GM19328 (cell line): ENCODE measurements around the gene FAM20C.

Source experiments
- ATAC-seq: cut with Tn5 transposase; IDR thresholded peaks from one replicate; pipeline ENCODE4 v1.9.1; 2021; ENCODE audit warnings: mild to moderate bottlenecking, moderate library complexity; ENCODE audit not compliant: unreplicated experiment

Gene FAM20C

DNA sequence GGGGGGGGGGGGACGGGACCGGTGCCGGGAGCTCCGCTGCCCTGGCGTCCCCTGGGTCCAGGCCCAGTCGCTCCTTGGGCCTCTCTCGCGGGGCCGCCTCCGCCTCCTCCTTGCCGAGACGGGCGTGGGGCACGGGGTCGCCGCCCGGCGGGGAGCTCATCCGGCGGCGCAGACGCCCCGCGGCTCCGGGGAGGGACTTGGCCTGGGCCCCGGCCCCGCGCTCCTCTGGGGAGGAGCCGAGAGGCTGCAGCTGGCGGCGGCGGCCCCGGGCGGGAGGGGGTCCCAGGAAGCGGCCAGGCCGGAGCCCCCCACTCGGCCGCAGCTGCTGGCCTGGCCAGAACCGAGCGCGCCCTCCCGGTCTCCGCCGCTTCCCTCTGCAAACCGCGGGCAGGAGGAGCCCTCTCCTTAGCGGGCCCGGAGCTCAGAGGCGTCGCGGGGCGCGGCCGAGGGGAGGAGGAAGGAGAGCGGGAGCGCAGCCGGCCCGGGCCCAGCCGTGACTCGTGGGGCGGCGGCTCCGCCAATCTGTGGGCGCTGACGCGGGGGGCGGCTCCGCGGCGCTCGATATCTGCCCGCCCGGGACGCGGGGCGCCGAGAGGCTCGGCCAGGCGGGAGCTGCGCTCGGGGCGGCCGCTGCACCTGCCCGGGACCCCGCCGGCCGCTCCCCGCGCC is at the start of gene FAM20C:
TSS of gene FAM20C (plus strand) at position 591 of the 669 bp plus-strand sequence. CDS start 629 bp downstream, outside the sequence.
- ATAC-seq, result no peak

DNA sequence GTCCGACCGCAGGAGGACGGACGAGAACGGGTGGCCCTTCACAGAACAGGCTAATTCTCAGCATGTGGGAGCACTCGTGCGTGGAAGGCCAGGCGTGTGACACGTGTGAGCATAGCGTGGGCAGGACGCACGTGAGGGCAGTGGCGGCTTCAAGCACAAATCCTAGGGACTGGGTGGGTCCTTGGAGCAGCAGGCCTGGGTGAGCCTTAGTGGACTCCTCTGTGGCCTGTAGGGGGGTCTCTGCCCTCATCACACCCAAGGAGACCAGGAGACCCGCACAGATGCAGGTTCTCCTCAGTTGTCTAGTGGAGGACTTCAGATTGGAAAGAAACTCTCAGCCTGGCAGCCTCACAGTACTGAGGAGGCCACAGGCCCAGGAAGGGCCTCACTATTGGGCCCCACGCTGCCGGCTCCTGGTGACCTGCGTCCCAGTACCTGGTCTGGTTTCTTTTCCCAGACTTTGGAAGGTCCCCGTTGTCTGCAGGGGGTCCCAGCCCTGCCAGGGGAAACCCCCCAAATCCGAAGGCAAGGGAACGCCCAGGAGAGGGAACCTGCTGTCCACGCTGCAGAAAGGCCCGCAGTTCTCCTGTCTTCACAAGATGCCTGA is 49.1 kb upstream of the FAM20C start:
- no peak for ATAC-seq

DNA sequence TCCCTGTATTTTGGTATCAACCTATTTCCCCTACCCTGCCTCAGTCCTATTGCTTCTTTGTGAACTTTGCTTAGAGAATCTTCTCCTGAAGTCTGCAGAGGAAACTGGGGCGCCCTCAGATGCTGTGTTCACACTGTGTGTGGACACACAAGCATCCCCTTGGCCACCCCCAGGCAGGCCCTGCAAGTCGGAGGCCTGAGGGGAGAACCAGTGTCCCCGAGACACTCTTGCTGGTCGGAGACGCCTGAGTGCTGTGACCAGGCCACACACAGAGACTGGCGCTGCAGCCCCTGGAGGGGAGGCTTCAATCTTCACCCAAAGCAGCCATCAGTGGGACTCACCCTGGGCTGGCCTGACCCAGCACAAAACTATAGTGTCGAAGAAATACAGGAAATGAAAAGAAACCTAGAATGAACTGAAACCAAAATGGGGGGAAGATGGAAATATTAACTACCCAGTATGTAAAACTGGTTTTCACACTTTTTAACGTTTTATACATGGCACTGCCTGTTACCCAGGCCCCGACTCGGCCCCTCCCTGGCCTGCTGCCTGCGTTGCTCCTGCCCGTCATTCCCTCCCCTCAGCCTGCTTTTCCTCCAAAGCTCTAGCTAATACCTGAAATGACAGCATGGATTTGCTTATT is 48.4 kb upstream of the FAM20C start:
- ATAC-seq, result no peak

DNA sequence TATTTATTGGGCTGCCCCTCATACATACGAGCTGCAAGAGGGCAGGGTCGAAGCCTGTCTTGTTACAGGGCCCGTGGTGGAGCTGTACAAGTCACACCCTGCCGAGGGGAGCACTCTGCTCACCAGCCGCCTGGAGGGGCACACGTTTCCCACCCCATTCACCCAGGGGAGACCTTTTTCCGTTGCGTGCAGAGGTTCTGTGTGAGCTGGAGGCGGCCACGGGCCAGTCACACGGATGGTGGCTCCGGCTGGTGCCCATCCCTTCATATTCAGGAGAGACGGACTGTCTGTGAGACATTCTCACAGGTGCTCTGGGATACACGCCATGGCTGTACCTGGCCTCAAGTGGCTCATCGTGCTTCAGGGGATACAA is 47.9 kb upstream of the FAM20C start:
- no peak for ATAC-seq

DNA sequence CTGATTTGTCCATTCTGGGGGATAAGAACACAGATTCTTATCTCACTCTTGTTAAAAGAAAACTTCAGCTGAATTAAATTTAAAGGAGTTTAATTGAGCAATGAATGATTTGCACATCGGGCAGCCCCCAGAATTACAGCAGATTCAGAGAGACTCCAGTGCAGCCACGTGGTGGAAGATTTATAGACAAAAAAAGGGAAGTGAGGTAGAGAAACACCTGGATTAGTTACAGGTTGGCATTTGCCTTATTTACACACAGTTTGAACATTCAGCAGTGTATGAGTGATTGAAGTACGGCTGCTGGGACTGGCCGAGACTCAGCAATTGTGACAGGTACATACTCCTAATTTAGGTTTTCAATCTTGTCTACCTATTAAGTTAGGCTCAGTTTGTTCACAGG is 46.5 kb upstream of the FAM20C start:
- no peak for ATAC-seq

DNA sequence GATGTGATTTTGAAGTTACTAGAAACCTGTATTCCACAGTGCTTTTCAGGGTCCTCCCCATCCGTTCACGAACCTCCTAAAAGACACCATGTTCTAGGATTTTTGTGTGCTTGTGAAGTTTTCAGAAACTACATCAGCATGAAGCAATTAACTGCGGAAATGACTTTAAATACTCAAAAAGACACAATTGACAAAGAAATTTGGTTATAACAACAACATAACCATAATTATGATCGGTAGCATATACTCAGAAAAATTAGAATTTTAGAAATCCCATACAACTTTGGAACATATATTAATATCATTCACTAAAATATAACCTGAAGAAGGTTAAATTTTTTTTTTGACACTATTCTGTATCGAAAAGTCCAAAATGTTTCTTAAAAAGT is 43.8 kb upstream of the FAM20C start:
- ATAC-seq, result no peak

DNA sequence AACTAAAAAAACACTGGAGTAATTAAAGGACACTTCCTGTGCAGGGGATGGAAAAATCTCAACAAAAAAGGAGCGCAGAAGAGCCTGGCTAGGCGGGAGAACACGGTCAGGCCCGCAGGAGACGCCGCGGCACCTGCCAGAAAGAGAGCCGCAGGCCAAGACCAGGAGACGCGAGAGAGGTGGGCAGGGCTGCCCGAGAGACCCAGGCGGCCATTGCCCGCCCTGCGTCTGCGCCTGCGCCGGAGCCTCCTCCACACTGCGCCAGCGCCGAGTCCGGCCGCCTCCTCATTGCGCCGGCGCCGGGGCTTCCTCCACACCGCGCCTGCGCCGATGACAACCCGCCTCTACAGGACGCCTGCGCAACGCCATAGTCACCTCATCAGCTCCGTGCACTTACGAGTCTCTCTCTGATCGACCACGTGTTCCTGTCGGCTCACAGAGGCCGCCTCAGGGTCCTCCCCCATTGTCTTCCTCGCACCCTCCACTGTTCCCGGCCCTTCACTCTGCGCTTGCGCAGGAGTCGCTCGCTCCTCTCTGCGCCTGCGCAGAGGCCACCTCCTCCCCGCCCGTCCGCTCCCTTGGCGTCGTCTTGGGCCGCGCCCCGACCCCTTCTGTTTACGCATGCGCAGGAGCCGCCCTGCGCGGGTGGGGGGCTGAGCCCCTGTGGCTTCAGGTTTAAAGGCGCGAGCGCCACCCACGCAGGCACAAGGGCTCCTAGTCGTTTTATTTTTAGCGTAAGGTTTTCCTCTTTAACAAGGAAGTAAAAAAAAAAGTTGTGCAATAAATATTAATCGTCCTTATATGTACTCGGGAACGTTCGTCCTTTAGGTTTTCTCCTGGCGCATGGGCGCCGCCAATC is 43.2 kb upstream of the FAM20C start:
- ATAC-seq, result peak; percentile 95

DNA sequence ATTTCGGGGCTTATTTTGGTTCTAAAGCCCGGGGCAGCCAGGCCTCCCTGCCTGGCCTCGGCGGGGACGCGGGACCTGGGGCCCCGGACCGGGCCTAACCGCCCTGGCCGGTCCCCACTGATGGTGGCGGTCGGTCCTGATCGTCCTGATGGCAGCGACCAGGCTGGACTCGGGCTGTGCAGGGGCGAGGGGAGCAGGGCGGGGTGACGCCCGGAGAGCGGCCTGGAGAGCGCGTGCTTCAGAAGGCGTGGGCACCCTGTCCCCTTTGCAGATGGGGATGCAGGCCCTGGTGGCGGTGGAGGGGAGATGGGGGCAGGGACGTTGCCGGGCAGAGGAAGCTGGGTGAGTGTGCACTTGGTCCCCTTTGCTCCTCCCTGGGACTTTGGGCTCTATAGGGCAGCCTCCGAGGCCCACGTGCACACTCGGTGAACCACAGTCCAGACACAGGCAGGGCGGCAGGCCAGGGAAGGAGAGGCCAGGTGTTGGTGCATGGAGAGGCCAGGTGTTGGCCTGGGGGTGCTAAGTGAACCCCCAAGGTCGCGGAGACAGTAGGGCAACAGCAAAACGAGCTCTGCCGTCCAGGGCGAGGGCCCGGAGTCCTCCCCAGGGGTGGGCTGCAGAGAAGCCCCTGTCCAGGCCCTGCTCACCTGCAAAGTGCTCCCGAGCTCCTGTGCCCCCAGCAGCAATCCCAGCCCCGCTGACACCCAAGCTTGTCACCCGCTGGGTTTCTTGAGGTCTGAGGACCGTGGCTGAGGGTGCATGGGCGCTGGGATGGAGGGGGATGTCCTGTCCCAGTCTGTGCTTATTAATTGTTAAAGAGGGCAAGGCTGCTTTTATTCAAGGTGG is 42.4 kb upstream of the FAM20C start:
- ATAC-seq, result peak; percentile 6

DNA sequence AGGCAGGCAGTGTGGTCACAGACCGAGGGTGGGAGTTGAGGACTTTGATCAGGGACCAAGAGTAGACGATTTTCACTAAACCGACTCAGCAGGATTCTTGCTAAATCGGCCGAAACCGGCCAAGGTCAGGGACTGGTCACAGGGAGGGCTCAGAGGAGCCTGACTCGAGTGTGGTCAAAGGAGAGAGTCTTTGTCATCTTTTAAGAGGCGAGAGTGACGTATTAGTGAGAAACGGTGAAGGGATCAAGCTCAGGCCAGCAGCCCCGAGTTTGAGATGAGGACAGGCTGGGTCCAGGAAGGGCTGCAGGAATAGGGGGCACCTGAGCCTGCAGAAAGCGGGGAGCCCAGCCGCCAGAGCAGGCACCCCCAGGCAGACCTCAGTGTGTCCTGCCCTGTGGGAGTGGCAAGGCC is 41.6 kb upstream of the FAM20C start:
- no peak for ATAC-seq

DNA sequence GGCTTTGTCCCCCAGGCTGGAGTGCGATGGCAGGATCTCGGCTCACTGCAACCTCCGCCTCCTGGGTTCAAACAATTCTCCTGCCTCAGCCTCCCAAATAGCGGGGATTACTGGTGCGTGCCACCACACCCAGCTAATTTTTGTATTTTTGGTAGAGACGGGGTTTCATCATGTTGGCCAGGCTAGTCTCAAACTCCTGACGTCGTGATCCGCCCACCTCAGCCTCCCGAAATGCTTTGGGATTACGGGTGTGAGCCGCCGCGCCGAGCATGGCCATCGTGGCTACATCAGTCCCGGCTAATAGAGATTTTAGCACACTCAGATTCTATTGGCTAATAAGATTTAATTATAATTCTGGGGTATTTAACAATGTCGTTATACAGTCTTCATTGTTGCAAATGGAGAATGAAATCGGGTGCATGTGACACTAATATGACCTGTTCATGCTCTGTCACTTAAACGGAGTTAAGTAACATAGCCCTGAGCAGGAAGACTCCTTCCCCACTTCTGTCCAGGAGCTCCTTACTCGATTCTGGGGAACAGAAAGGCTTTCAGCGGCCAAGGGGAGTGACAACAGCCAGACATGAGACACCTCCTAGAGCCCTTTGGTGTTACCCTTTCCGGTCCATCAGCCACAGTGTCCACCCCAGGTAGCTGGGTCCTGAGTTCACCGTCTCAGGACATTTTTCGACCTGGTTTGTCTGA is 40.9 kb upstream of the FAM20C start:
- no peak for ATAC-seq

DNA sequence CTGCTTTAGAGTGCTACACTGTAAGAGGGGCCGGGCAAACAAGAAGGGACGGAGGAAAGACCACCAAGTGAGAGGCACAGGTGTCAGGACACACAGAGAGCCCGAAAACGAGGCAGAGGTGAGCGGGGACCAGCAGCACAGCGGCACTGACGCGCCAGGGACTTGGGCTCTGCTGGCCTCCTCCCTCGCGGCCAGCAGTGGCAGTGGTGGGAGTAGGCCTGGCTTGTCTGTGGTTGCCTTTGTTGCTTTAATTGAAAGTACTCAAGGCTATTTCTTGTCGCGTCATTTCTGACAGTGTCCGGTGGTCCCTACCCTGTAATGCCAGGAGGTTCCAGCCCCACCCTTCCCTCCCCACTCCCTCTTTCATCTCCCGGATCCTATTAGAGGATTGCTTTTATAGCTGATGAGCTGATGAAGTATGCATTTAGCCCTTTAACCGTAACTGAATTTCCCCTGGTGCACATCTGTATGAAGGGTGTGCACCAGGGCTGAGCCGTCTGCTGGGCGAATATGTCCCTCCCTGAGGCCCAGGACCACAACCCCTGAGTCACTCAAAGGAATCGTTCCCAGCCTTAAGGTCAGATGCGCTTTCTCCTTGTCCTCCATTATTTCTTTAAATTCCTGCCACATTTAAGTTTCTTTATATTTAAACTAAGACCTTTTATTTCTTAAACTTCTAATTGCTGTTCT is 39.5 kb upstream of the FAM20C start:
- ATAC-seq, result no peak

DNA sequence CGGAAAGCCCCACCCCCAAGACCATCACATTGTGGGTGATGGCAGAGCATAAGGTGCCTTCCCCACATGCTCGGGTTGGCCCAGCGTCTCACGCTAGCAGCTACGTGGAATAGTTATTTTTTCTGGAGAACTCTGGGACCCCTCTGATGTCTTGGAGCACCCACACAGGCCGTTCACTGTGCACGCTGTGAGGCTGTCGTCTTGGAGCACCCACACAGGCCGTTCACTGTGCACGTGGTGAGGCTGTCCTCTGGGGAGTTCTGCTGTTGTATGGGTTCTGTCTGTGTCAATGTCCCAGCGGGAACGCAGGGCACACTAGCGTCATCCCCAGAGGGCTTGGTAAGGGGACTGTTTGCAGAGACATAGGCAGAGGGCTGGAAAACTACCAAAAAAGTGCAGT is 38.8 kb upstream of the FAM20C start:
- ATAC-seq, result no peak

DNA sequence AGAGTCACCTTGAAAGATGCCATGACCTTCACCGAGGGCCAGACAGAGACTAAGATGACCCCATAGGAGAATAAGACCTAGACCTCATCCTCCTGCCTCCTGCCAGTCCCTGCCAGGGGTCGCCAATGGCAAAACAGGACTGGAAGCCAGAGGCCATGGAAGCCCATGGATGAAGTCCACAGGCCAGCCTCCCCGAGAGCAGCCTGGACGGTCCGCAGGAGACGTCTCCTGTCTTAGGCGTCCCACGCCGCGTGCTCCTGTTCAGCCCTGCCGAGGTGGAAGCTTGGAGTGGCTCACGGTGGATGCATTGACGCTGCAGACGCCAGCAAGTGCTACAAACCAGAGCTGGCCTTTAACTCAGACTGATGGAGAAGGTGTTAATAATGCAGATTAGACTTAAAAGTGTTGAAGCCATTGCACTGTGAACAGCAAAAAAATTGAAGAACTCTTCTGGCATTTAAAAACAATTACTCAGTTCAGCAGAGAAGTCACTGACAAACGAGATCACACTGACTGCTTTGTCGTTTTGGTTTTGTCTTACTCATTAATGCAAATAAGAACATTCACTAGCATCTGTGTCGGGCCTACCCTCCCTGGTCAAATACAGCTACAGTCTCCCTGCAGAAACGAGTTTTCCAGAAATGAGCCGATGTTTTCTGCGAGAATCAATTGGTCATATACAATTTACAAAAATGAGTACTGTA is 38.1 kb upstream of the FAM20C start:
- ATAC-seq, result no peak

DNA sequence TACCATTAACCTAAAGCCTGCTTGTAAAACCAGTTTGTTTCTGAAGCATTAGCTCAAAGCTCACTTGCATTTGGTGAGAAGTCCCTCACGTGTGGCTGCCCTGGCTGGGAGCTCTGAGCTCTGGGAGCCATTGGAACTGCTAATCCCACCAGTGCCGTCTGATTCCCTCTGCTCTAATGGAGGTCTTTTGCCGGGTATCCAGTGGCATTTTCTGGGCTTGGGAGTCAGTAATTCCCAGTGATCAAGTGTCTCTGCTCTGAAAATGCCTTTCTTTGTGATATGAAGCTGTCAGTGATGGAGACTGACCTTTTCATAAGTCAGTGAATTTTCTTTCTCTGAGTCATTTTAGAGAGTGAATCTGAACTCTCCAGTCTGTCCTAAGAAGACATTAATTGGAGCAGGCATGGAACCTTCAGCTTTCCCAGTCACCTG is 36.9 kb upstream of the FAM20C start:
- no peak for ATAC-seq

DNA sequence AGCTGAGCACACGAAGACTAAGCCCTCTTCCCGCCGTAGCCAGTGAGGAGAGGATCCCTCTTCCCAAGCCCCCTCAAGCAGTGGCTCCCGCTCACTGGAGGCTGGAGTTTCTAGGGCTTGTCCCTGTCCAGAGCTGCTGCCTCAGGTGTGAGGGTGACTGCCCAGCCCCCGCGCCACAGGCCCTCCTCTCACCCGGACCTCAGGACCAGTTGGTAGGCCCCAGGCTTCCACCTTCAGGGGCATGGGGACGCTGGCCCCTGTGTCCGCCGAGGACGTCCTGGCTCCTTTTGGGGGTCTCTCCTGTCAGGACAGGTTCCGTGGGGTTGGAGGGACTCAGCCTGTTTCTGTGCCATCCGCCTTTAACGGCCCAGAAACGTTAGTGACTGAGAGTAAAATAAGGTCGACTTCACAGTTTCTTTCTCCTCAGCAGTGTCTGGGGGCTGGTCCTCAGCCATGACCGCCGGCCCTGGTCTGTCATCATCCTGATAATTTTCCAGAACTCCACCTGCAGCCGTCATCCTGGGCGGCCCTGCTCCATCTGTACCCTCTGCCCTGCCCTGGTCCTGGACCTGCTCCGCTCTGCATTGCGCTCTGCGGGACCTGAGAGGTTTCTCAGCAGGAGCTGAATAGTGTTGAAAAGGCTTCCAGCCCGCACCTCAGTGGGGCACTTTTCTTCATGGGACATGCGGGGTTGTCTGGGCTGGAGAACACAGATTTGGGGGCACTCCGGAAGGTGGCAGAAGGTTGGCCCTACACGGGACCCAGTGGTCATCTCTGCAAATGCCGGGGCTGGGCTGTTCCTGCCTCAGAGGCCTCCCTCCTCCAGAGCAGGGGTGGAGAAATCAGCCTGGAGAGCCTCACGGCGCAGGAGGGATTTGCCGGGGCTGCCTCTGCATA is 36.0 kb upstream of the FAM20C start:
- ATAC-seq, result no peak

DNA sequence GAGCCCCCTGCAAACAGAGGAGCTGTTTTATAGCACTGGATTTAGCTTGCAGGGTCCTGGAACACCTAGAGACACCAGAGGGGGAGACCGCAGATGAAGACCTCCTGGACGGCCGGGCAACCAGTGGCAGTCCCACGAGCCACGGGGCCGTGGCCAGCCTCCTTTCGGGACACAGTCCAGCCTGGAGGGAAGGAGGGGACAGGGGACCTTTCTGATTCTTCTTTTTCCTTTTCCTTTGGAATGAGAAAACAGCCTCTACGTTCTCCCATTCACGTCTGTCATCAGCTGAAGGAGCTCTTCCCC is 35.4 kb upstream of the FAM20C start:
- no peak for ATAC-seq

DNA sequence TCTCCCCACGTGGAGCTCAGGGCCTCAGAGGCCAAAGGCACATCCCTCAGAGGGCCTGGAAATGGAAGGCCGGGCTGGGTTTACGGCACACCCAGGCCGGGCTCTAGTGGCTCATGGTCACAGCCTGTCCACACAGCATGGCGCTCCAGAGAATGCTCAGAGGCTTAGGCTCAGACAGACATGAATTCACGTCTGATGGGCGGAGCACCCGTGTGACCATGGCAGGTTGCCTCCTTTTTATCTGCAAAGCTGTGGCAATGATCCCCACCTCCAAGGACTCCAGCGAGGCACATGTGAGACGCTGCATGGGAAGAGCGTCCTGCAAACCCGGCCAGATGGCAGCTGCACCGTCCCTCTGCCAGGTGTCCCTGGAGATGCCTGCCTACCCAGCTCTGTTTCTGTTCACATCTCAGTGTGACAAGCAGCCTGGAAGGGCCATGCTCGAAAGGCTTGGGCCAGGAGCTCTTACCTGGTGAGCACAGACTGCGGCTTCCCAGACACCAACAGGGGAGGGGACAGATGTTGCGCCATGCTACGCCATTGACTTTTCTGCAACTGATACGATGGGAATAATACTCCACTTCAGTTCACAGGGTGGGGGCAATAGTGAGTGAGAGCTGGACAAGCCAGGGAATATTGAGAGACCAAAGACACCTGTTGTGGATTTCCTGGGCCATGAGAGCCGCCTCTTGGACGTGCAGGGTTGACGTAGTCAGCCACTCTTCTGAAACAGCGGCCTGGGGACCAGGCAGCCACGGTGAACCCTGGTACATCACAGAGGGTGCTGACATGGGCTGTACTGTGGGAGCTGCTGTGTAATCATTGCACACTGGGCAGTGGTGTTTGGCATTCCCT is 34.4 kb upstream of the FAM20C start:
- ATAC-seq, result no peak
